ENCODE data around the gene HM13. TPM values are rescaled to one million over a fixed set of nuclear protein-coding genes. Genes with fewer than 3 reads are reported as not detected.

Gene HM13
- total and polyA plus RNA-seq, 4 donors: 57.6 to 210 (median 99.1) TPM

- peak; percentile 58 for DNase-seq (ENCODE audit: low spot score)
- Histone ChIP-seq H3K27me3 (ENCODE audit: control insufficient read depth in 4 of 4, insufficient read depth in 4 of 4, low read length in 3 of 4) (no peaks in the 10 kb centered on the region), H3K9ac (ENCODE audit: low read depth in 1 of 2, low read length in 2 of 2) (peak overlapping the region; percentile 85 to 91), H3K27ac (ENCODE audit: low read depth in 1 of 2, low read length in 2 of 2) (peak overlapping the region; percentile 87 to 89), H3K4me1 (ENCODE audit: control insufficient read depth in 4 of 4, insufficient read depth in 4 of 4, low read length in 3 of 4) (peaks cover 11 to 59% (median 36%) of the 10 kb centered on the region in 4 donors), H3K36me3 (ENCODE audit: control insufficient read depth in 4 of 4, insufficient read depth in 3 of 4, low read depth in 1 of 4, low read length in 3 of 4) (peaks cover 0 to 1% (median 0%) of the 10 kb centered on the region in 4 donors), H3K9me3 (ENCODE audit: control insufficient read depth in 4 of 4, low read length in 3 of 4) (no peaks in the 10 kb centered on the region), H3K4me3 (ENCODE audit: low read depth in 1 of 3, low read length in 3 of 3) (peak overlapping the region; percentile 72 to 95 (median 90))
- WGBS: 3% methylated on average over 39 of the region's 39 CpGs
- TF ChIP-seq ATF3 (IDR thresholded peaks at IDR 0.05): no peak
- peak; percentile 14 for TF ChIP-seq YY1 (IDR thresholded peaks at IDR 0.05)
- no peak for TF ChIP-seq HNF4G (IDR thresholded peaks at IDR 0.05)
- peak; percentile 41 for TF ChIP-seq NR2F2 (IDR thresholded peaks at IDR 0.05)
These were observed 91.9 kb downstream of the HM13 start for GRCh38 chr20:31605902-31606803.

- H3K36me3 ChIP-seq (ENCODE audit: control insufficient read depth in 4 of 4, insufficient read depth in 3 of 4, low read depth in 1 of 4, low read length in 3 of 4): peaks cover 0 to 1% (median 0%) of the 10 kb centered on the region in 4 donors
- WGBS: 35% methylated on average over 8 of the region's 8 CpGs
- peak overlapping the region; percentile 72 to 95 (median 90) for H3K4me3 ChIP-seq (ENCODE audit: low read depth in 1 of 3, low read length in 3 of 3)
- peaks cover 13 to 66% (median 43%) of the 10 kb centered on the region in 4 donors for H3K4me1 ChIP-seq (ENCODE audit: control insufficient read depth in 4 of 4, insufficient read depth in 4 of 4, low read length in 3 of 4)
- H3K27ac ChIP-seq (ENCODE audit: low read depth in 1 of 2, low read length in 2 of 2): peak overlapping the region; percentile 87 to 89
- DNase-seq (ENCODE audit: low spot score): no peak
- no peaks in the 10 kb centered on the region for H3K9me3 ChIP-seq (ENCODE audit: control insufficient read depth in 4 of 4, low read length in 3 of 4)
- no peaks in the 10 kb centered on the region for H3K27me3 ChIP-seq (ENCODE audit: control insufficient read depth in 4 of 4, insufficient read depth in 4 of 4, low read length in 3 of 4)
- H3K9ac ChIP-seq (ENCODE audit: low read depth in 1 of 2, low read length in 2 of 2): peak overlapping the region; percentile 85 to 91
- no peak for TF ChIP-seq FOXA1 (IDR thresholded peaks at IDR 0.05)
- TF ChIP-seq CTCF (IDR thresholded peaks at IDR 0.05; ENCODE audit: low read depth, low read length, missing input control): no peak
- no peak for TF ChIP-seq FOXA2 (IDR thresholded peaks at IDR 0.05)
- peak in 1 of 2 donors; percentile 28 for TF ChIP-seq JUND (IDR thresholded peaks at IDR 0.05)
- no peak for TF ChIP-seq SP1 (IDR thresholded peaks at IDR 0.05)
- TF ChIP-seq GABPA (IDR thresholded peaks at IDR 0.05 in 1 of 2, conservative IDR thresholded peaks at IDR 0.05 in 1 of 2): no peak
- TF ChIP-seq ATF3 (IDR thresholded peaks at IDR 0.05): no peak
- TF ChIP-seq YY1 (IDR thresholded peaks at IDR 0.05): no peak
- peak in 1 of 2 donors; percentile 25 for TF ChIP-seq EGR1 (IDR thresholded peaks at IDR 0.05; ENCODE audit: low read depth in 2 of 2)
- peak in 1 of 2 donors; percentile 4 for TF ChIP-seq HNF4A (conservative IDR thresholded peaks at IDR 0.05)
- TF ChIP-seq MAX (IDR thresholded peaks at IDR 0.05): peak; percentile 35
- no peak for TF ChIP-seq RXRA (IDR thresholded peaks at IDR 0.05)
- no peak for TF ChIP-seq HNF4G (IDR thresholded peaks at IDR 0.05)
- TF ChIP-seq REST (IDR thresholded peaks at IDR 0.05): no peak
- TF ChIP-seq RAD21 (IDR thresholded peaks at IDR 0.05): no peak
- TF ChIP-seq NR2F2 (IDR thresholded peaks at IDR 0.05): no peak
- peak; percentile 37 for TF ChIP-seq TAF1 (conservative IDR thresholded peaks at IDR 0.05)
- TF ChIP-seq ZBTB33 (IDR thresholded peaks at IDR 0.05): no peak
These were observed 92.8 kb downstream of the HM13 start for GRCh38 chr20:31606804-31607639.

Data from liver (tissue), 9 donors.